RWPE2 (cell line): ENCODE measurements around the gene CTNNA2.

Experiments used
- ATAC-seq: fragments of 200-7000 bp; cut with Tn5 transposase; 3 replicates; pipeline ENCODE4 v1.9.1; 2021; ENCODE audit warnings: low read depth
- DNase-seq: peaks from one replicate; pipeline ENCODE4 v3.0.0-alpha.2; 2020; ENCODE audit warnings: low spot score
- H3K27ac ChIP-seq: fragments of 450-650 bp; 2 replicates; pipeline ENCODE4 v1.5.1; 2017; ENCODE audit warnings: mild to moderate bottlenecking; ENCODE audit not compliant: poor library complexity, severe bottlenecking
- H3K27me3 ChIP-seq: fragments of 250-450 bp; sonication (Bioruptor Pico); 2 replicates; pipeline ENCODE4 v1.5.1; 2021; ENCODE audit warnings: mild to moderate bottlenecking, moderate library complexity; ENCODE audit not compliant: insufficient read depth, poor library complexity, severe bottlenecking
- H3K36me3 ChIP-seq: fragments of 250-450 bp; sonication (Bioruptor Pico); 2 replicates; pipeline ENCODE4 v1.5.1; 2020; ENCODE audit warnings: low read depth, mild to moderate bottlenecking, moderate library complexity
- H3K4me1 ChIP-seq: fragments of 250-450 bp; sonication (Bioruptor Pico); 2 replicates; pipeline ENCODE4 v1.5.1; 2021; ENCODE audit warnings: mild to moderate bottlenecking, moderate library complexity; ENCODE audit not compliant: insufficient read depth, poor library complexity, severe bottlenecking
- H3K4me3 ChIP-seq: fragments of 250-450 bp; sonication (Bioruptor Pico); 2 replicates; pipeline ENCODE4 v1.5.1; 2021; ENCODE audit warnings: mild to moderate bottlenecking, moderate library complexity; ENCODE audit not compliant: severe bottlenecking
- H3K9me3 ChIP-seq: fragments of 250-450 bp; sonication (Bioruptor Pico); 2 replicates; pipeline ENCODE4 v1.5.1; 2021; ENCODE audit warnings: mild to moderate bottlenecking, moderate library complexity; ENCODE audit not compliant: severe bottlenecking
- CTCF ChIP-seq: fragments of 450-650 bp; IDR thresholded peaks from one replicate; pipeline ENCODE4 v1.5.1; 2017; ENCODE audit warnings: mild to moderate bottlenecking, moderate library complexity; ENCODE audit not compliant: poor library complexity, severe bottlenecking

Gene CTNNA2

GRCh38 chr2:80300954-80301353, 788.1 kb downstream of the CTNNA2 start:
- Histone ChIP-seq H3K9me3 (no peaks in the 10 kb centered on the region), H3K4me1 (no peaks in the 10 kb centered on the region), H3K4me3 (no peak overlapping the region), H3K36me3 (no peaks in the 10 kb centered on the region), H3K27me3 (peaks cover 58% of the 10 kb centered on the region), H3K27ac (no peak overlapping the region)
- ATAC-seq: no peak
- TF ChIP-seq CTCF: no peak
- DNase-seq: no peak

GRCh38 chr2:80302001-80302313, 789.1 kb downstream of the CTNNA2 start:
- DNase-seq (no peak), ATAC-seq (no peak)
- Histone ChIP-seq H3K27ac (no peak overlapping the region), H3K27me3 (peaks cover 65% of the 10 kb centered on the region), H3K4me1 (no peaks in the 10 kb centered on the region), H3K9me3 (no peaks in the 10 kb centered on the region), H3K36me3 (no peaks in the 10 kb centered on the region), H3K4me3 (no peak overlapping the region)
- no peak for TF ChIP-seq CTCF

- H3K4me1 ChIP-seq: no peaks in the 10 kb centered on the region
- H3K4me3 ChIP-seq: no peak overlapping the region
- TF ChIP-seq CTCF: no peak
- no peaks in the 10 kb centered on the region for H3K9me3 ChIP-seq
- peaks cover 65% of the 10 kb centered on the region for H3K27me3 ChIP-seq
- DNase-seq (no peak), ATAC-seq (no peak)
- H3K36me3 ChIP-seq: no peaks in the 10 kb centered on the region
- no peak overlapping the region for H3K27ac ChIP-seq
These were observed 789.6 kb downstream of the CTNNA2 start for GRCh38 chr2:80302314-80303005.

GRCh38 chr2:80303006-80303908, 790.4 kb downstream of the CTNNA2 start:
- TF ChIP-seq CTCF: no peak
- ATAC-seq: peak; percentile 41; the same call in 2 of the 3 replicates
- H3K27me3 ChIP-seq: peaks cover 71% of the 10 kb centered on the region
- DNase-seq: no peak
- no peaks in the 10 kb centered on the region for H3K4me1 ChIP-seq
- H3K27ac ChIP-seq: no peak overlapping the region
- no peaks in the 10 kb centered on the region for H3K9me3 ChIP-seq
- no peaks in the 10 kb centered on the region for H3K36me3 ChIP-seq
- no peak overlapping the region for H3K4me3 ChIP-seq
